GM18951 (cell line): ENCODE results near the gene ZCCHC14.
"Not testable (repeated sequence)": the region's sequence is repeated elsewhere in the genome, so short reads cannot be mapped to it uniquely, and the experiment has no call there.

ENCODE experiments used
- POLR2A ChIP-seq: IDR thresholded peaks from 4 replicates; pipeline ENCODE4 v1.6.1; 2011; ENCODE audit warnings: mild to moderate bottlenecking; ENCODE audit not compliant: insufficient read length, insufficient read depth; ENCODE audit errors: extremely low read depth
- in situ Hi-C: fragments of 300-500 bp; cut with MboI; formaldehyde crosslinking; loops from one replicate; pipeline ENCODE4 v1.12.0; 2022; ENCODE audit warnings: low sequenced_read_pairs, mixed read lengths, inconsistent platforms; ENCODE audit not compliant: unreplicated experiment

ZCCHC14 gene

GRCh38 chr16:87391324-87391949 is 101.4 kb downstream of the ZCCHC14 start:
- in situ Hi-C loops: no loop called here
- no peak for TF ChIP-seq POLR2A

GRCh38 chr16:87390641-87391323 is 102.0 kb downstream of the ZCCHC14 start:
- in situ Hi-C loops: no loop called here
- no peak for TF ChIP-seq POLR2A

GRCh38 chr16:87389914-87390313 is 102.9 kb downstream of the ZCCHC14 start:
- in situ Hi-C loops: not testable (repeated sequence)

GRCh38 chr16:87389245-87389644 is 103.6 kb downstream of the ZCCHC14 start:
- in situ Hi-C loops: no loop called here
- no peak for TF ChIP-seq POLR2A

GRCh38 chr16:87388818-87389134 is 104.0 kb downstream of the ZCCHC14 start:
- TF ChIP-seq POLR2A: no peak
- in situ Hi-C loops: no loop called here

GRCh38 chr16:87387942-87388817 is 104.6 kb downstream of the ZCCHC14 start:
- TF ChIP-seq POLR2A: no peak
- in situ Hi-C loops: no loop called here

- in situ Hi-C loops: not testable (repeated sequence)
Measured at GRCh38 chr16:87384875-87385167, 108.0 kb downstream of the ZCCHC14 start.

- in situ Hi-C loops: no loop called here
- TF ChIP-seq POLR2A: no peak
Measured at GRCh38 chr16:87384162-87384874, 108.5 kb downstream of the ZCCHC14 start.

GRCh38 chr16:87383505-87384161 is 109.2 kb downstream of the ZCCHC14 start, which contains the start of gene FBXO31:
Gene FBXO31, minus strand, starts transcription at chr16:87383776. Its CDS starts 32 bp downstream, at chr16:87383744.
- in situ Hi-C loops: no loop called here
- peak; percentile 86 for TF ChIP-seq POLR2A

GRCh38 chr16:87382023-87382785 is 110.6 kb downstream of the ZCCHC14 start:
- in situ Hi-C loops: no loop called here
- no peak for TF ChIP-seq POLR2A

- in situ Hi-C loops: no loop called here
- TF ChIP-seq POLR2A: no peak
Measured at GRCh38 chr16:87380881-87381280, 111.9 kb downstream of the ZCCHC14 start.

GRCh38 chr16:87380403-87380802 is 112.4 kb downstream of the ZCCHC14 start:
- in situ Hi-C loops: no loop called here

GRCh38 chr16:87379312-87379752 is 113.5 kb downstream of the ZCCHC14 start:
- in situ Hi-C loops: not testable (repeated sequence)

More at GRCh38 chr16:87380403-87380802, 112.4 kb downstream of the ZCCHC14 start:
- no peak for TF ChIP-seq POLR2A
